ENCODE data around the gene GDPGP1.
"Not testable (repeated sequence)": the region's sequence is repeated elsewhere in the genome, so short reads cannot be mapped to it uniquely, and the experiment has no call there.

GDPGP1 gene

DNA sequence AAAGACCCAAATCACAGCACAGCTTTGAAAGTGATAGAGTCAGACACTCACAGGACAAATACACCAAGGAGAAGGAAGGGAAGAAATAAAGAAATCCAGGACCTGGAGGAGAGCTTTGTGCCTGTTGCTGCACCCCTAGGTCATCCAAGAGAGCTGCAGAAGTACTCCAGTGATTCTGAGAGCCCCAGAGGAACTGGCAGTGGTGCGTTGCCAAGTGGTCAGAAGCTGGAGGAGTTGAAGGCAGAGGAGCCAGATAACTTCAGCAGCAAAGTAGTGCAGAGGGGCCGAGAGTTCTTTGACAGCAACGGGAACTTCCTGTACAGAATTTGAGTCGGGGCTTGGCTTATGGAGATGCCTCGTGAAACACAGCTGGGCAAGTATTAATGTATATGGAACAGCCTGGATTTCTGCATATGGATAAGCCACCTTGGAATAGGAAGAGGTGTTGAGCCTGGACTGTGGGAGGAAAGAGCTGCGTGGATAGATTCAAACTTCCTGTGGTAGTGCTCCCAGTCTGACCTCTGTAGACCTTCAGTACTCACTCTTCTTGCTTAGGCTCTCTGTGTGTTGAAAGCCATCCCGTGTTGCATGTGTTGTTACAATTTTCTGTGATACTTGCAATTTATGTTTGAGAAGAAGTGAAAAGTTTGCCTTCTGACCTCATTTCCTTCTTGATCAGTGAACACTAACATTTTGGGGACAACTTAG lies 37.6 kb downstream of the GDPGP1 start:
- no peak overlapping the region for H3K4me3 ChIP-seq (ENCODE audit: low read length)
- no peak for DNase-seq (ENCODE audit: low read depth)
- TF ChIP-seq, protein P1, sequence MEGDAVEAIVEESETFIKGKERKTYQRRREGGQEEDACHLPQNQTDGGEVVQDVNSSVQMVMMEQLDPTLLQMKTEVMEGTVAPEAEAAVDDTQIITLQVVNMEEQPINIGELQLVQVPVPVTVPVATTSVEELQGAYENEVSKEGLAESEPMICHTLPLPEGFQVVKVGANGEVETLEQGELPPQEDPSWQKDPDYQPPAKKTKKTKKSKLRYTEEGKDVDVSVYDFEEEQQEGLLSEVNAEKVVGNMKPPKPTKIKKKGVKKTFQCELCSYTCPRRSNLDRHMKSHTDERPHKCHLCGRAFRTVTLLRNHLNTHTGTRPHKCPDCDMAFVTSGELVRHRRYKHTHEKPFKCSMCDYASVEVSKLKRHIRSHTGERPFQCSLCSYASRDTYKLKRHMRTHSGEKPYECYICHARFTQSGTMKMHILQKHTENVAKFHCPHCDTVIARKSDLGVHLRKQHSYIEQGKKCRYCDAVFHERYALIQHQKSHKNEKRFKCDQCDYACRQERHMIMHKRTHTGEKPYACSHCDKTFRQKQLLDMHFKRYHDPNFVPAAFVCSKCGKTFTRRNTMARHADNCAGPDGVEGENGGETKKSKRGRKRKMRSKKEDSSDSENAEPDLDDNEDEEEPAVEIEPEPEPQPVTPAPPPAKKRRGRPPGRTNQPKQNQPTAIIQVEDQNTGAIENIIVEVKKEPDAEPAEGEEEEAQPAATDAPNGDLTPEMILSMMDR (IDR thresholded peaks at IDR 0.05; ENCODE audit: insufficient read depth, low read depth, low read length, missing control alignments) = no peak

DNA sequence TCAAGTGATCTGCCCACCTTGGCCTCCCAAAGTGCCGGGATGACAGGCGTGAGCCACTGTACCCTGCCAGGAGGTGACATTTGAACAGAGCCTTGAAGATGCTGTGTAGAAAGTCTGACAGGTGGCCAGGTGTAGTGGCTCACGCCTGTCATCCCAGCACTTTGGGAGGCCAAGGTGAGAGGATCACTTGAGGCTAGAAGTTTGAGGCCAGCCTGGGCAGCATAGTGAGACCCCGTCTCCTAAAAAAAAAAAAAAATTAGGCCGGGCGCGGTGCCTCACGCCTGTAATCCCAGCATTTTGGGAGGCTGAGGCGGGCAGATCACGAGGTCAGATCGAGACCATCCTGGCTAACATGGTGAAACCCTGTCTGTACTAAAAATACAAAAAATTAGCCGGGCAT lies 44.5 kb downstream of the GDPGP1 start:
- not testable (repeated sequence) for H3K4me3 ChIP-seq (ENCODE audit: low read length); DNase-seq (ENCODE audit: low read depth)

DNA sequence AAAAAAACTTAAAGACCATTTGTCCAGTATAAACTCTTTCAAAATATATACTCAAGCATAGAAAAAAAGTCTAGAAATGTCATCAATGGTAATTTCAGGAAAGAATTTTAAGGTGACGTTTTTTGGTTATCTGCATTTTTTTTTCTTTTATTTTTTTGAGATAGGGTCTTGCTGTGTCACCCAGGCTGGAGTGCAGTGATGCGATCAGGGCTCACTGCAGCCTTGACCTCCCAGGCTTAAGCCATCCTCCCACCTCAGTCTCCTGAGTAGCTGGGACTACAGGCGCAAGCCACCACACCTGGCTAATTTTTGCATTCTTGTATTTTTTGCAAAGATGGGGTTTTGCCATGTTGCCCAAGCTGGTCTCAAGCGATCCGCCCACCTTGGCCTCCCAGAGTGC lies 46.7 kb downstream of the GDPGP1 start:
- not testable (repeated sequence) for DNase-seq (ENCODE audit: low read depth); H3K4me3 ChIP-seq (ENCODE audit: low read length)

DNA sequence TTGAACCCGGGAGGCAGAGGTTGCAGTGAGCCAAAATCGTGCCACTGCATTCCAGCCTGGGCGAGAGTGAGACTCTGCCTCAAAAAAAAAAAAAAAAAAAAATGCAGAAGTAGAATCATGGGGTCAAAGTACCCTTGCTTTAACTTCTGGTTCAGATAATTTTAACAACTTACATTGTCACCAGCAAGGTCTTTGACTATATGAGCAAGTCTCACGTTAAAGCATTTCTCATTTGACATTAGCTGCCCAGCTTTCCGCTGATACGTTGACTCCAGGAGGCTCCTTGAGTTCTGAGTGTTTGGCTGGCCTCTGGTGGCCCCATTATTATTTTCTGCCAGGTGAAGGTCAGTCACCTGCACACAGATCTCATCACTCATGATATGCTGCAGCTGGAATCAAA lies 47.6 kb downstream of the GDPGP1 start:
- not testable (repeated sequence) for DNase-seq (ENCODE audit: low read depth); H3K4me3 ChIP-seq (ENCODE audit: low read length)

DNA sequence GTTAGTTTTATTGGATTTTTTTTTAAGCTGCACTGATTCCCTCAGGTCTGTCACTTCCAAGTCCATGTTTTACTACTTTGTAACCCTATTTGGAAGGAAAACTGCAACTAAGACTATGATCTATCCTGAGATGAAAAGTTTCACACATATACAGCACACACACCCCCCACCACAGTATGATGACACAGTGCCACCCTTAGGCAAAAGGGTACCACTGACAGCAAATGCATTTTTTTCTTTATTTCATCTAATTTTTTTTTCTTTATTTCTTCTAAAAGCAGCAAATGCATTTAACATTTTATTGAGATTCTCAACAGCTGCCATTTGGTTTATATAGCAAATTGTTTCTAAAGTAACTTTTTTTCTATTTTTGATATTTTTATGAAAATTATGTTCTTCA lies 52.7 kb downstream of the GDPGP1 start:
- TF ChIP-seq, protein P1 (IDR thresholded peaks at IDR 0.05; ENCODE audit: insufficient read depth, low read depth, low read length, missing control alignments) = peak; percentile 51
- no peak overlapping the region for H3K4me3 ChIP-seq (ENCODE audit: low read length)
- DNase-seq (ENCODE audit: low read depth) = peak; percentile 57

DNA sequence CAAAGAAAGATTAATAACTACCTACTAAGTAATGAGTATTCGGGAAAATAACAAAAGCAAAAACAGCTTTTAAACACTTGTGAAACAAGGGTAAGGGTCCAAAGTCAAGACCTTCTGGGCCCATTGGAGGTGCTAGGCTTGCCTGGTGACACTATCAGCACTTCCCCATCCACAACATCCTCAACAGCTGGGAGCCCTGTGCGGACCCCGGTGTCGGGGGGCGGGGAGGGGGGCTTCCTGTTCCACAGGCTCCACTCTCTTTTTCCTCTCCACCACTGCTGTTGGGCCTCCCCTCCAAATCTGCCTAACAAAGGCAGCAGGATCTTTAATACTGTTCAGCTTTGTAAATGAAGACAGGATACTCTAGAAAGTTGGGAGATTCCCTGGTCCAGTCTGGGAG lies 53.1 kb downstream of the GDPGP1 start:
- no peak overlapping the region for H3K4me3 ChIP-seq (ENCODE audit: low read length)
- TF ChIP-seq, protein P1 (IDR thresholded peaks at IDR 0.05; ENCODE audit: insufficient read depth, low read depth, low read length, missing control alignments) = no peak
- DNase-seq (ENCODE audit: low read depth) = no peak

DNA sequence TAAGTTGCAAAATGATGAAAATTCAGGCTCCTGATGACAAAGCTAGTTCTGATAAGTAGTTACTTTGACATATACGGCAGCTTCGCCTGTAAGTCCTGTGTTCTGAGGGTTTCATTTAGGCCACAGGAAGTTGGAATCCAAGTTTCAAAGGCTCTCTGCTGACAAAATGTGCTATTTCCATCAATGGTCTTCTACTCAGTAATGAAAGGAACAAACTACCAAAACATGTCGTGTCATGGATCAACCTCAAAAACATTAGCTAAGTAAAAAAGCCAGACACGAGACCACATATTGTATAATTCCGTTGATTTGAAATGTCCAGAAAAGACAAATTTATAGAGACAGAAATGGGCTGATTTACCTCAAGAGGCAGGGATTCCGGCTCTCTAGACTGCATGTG lies 53.9 kb downstream of the GDPGP1 start:
- TF ChIP-seq, protein P1 (IDR thresholded peaks at IDR 0.05; ENCODE audit: insufficient read depth, low read depth, low read length, missing control alignments) = no peak
- H3K4me3 ChIP-seq (ENCODE audit: low read length) = no peak overlapping the region
- DNase-seq (ENCODE audit: low read depth) = no peak

DNA sequence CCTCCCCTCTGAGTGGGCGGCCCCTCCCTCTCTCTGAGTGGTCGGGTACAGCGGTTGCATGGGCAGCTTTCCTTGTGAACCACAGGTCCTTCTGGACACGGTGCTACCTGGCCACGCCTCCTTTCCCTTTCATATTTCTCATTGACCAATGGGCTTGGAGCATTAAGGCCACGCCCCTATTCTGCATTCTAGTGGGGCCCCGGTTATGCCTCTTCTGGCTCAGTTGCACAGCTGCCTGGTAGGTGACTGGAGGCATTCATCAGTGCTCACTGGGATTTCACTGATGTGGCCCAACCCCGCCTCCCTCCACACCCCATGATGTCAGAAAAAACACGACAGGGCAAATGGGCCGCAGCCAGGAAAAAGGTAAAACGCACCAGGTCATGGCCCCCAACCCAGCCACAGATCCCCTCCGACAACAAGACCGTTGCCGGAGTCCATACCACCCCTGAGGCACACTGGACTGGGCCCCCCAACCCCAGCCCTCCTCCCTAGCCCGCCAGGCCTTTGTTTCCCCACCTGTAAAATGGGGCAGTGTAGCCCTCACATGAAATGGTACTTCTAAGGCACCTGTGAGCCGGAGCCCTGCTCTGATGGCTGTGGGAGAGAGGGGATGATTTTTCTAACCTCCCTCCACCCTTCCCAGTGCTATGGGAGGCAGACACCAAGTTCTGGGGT lies 57.8 kb downstream of the GDPGP1 start:
- peak; percentile 59 for DNase-seq (ENCODE audit: low read depth)
- H3K4me3 ChIP-seq (ENCODE audit: low read length) = no peak overlapping the region
- TF ChIP-seq, protein P1 (IDR thresholded peaks at IDR 0.05; ENCODE audit: insufficient read depth, low read depth, low read length, missing control alignments) = no peak
